Left ventricle myocardium superior (tissue), 1 donor: Measurements from ENCODE around the gene DNAH6. TPM values are rescaled to one million over a fixed set of nuclear protein-coding genes. Genes with fewer than 3 reads are reported as not detected.

ENCODE experiments used
- ATAC-seq: fragments of 200-7000 bp; cut with Tn5 transposase; one replicate; pipeline ENCODE4 v1.9.1; 2020; ENCODE audit warnings: mild to moderate bottlenecking, moderate library complexity
- DNase-seq: peaks from one replicate; pipeline ENCODE4 v3.0.0-alpha.2; 2020
- intact Hi-C: fragments of 100-400 bp; cut with micrococcal nuclease; formaldehyde crosslinking; loops from one replicate; pipeline ENCODE4 v1.11.0; 2022
- total RNA-seq: library from RNA; stranded (reverse); fragmentation: NEBNext Ultra II Directional; extraction: Animal tissue kit (Norgen Biotek cat#: 25700); gene quantifications from one replicate; pipeline ENCODE4 v1.2.1, GENCODE V29; 2021
- donor health status: DM: no; HTN: yes; CAD: no; lungs with severe emphysema.

The DNAH6 gene
- total RNA-seq, 1 donor from 2014 or later, result 0.22 TPM

- no peak for DNase-seq
- intact Hi-C loops, result no loop called here
- ATAC-seq, result no peak
Observed at GRCh38 chr2:84559838-84560237, 43.5 kb downstream of the DNAH6 start.

- DNase-seq, result no peak
- intact Hi-C loops, result no loop called here
- no peak for ATAC-seq
Observed at GRCh38 chr2:84579661-84580060, 63.4 kb downstream of the DNAH6 start.

DNA sequence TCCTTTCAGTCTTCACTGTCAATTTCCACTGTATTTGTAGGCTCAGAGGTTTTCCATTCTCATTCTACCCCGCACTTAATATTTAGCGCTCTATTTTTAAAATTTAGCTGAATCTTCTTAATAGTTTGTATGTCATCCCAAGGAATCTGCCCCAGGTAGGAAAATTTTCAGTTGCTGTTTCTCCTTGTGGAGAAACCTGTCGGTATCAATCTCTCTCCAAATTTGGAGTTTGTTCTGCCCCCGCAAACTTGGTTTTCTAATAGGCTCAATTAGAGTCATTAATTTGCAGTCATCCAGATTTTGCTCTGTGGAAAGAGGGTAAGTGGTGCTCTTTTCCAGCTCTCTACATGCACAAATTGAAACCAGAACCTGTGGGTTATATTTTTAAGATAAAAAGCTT, 87.6 kb downstream of the DNAH6 start:
- DNase-seq, result no peak
- ATAC-seq, result no peak
- intact Hi-C loops, result no loop called here

GRCh38 chr2:84613082-84613481, 96.8 kb downstream of the DNAH6 start:
- intact Hi-C loops, result no loop called here
- ATAC-seq, result no peak
- DNase-seq, result no peak

DNA sequence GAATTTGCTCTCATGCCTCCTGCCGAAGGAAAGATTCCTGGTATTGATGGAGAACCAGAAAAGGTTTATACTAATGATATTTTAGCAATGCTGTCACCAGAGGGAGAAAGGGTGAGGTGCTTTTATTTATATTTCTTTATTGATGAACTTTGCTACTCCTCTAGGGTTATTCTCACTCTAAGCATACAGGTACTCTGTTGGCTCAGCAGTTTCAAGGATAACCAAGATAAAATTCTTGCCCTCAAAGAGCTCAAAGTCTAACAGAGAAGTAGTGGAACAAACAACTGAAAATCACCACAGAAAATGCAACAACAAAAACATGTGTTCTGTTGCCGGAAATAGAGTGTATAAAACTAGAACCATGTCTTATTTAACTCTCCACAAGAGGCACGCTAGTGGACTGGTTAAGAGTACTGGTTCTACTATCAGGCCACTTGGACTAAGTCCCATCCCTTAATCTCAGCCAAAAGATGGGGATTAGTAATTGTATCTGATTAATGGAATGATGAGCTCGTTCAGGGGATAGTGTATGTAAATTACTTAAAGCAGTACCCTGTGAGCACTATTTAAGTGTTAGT, 103.6 kb downstream of the DNAH6 start:
- DNase-seq (no peak), ATAC-seq (no peak)
- intact Hi-C loops, result loop anchor here (10.0 kb wide), 1 partner anchor 125 kb away; no protein-coding TSS in a partner anchor

GRCh38 chr2:84628486-84628885, 112.2 kb downstream of the DNAH6 start:
- DNase-seq (no peak), ATAC-seq (no peak)
- intact Hi-C loops, result loop anchor here (10.0 kb wide), 1 partner anchor 134 kb away; no protein-coding TSS in a partner anchor

GRCh38 chr2:84629550-84629949, 113.3 kb downstream of the DNAH6 start:
- ATAC-seq, result no peak
- intact Hi-C loops, result loop anchor here (10.0 kb wide), 1 partner anchor 135 kb away; no protein-coding TSS in a partner anchor
- no peak for DNase-seq

DNA sequence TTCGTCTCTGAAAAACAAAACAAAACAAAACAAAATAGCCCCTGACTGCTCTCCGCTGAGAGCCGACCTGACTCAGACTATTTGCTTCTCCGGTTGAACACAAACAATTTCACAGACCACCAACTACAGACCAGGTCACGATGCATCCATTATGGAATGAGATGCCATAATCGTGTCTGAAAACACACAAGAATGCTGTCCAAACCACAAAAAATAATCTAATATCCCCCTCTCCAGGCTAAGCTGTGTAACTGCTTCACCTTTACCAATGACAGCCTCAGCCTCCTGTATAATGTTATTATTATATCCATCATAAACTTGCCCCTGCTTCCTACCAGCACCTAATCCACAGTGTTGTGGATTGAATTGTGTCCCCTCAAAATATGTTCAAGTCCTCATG, 114.7 kb downstream of the DNAH6 start:
- ATAC-seq, result no peak
- intact Hi-C loops, result no loop called here
- no peak for DNase-seq

- DNase-seq (no peak), ATAC-seq (no peak)
- intact Hi-C loops, result no loop called here
Observed at GRCh38 chr2:84631985-84632384, 115.7 kb downstream of the DNAH6 start.

DNA sequence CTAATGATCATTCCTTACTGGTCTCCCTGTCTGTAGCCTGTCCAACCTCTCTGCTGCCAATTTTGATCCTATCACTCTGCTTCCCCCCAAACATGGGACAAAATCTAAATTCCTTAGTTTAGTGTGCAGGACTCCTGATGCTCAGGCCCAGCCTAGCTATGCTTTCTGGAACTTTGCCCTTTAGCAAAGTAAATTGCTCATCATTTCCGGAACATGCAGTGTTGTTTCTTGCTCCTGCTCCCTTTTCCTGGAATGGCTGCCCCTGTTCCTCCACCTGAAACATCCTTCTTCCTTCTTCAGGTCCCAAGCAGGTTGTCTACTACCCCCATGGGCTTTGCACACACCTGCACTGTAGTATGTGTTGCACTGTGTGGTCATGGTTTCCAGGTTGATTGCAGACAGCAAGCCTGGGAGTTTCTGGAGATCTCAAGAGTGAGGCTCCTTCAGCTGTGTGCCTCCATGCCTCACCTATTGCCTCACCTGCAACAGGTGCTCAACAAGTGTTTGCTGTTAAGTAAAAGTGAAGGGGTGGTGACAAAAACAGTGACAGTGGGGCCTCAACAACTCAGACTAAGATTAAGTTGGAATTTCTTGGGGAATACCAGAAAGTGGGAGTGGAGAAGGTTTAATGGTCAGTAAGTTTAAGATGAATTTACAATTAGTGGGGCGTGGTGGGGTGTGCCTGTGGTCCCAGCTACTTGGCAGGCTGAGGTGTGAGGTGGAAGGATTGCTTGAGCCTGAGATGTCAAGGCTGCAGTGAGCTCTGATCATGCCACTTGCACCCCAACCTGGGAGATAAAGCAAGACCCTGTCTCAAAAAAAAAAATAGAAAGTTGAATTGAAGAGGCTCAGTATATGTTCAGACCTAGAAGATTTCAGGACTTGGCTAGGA, 120.0 kb downstream of the DNAH6 start:
- DNase-seq (no peak), ATAC-seq (no peak)
- intact Hi-C loops, result no loop called here

DNA sequence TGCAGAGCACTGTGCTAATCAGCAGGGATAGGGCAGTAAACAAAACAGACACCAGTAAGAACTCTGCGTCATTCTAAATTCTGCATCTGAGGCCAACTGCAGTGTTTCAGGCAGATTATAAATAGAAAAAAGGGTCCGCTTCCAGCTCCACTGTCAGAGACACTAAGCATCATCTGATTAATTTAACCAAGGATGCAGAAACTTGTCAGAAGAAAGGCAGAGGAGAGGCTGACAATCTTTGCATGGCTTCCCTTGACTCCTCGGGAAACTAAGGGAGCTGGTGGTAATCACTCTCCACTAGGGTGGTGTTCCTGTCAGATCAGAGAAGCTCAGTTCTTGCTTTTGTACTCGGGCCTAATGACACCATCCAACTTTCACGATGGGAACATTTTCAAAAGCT, 123.5 kb downstream of the DNAH6 start:
- DNase-seq, result no peak
- peak; percentile 21 for ATAC-seq
- intact Hi-C loops, result no loop called here

- intact Hi-C loops, result no loop called here
- ATAC-seq, result no peak
- DNase-seq, result no peak
Observed at GRCh38 chr2:84640411-84640810, 124.1 kb downstream of the DNAH6 start.

GRCh38 chr2:84641021-84641420, 124.7 kb downstream of the DNAH6 start:
- ATAC-seq (no peak), DNase-seq (no peak)
- intact Hi-C loops, result no loop called here

- intact Hi-C loops, result no loop called here
- no peak for ATAC-seq
- DNase-seq, result no peak
Observed at GRCh38 chr2:84643991-84644390, 127.7 kb downstream of the DNAH6 start.

GRCh38 chr2:84646514-84646913, 130.2 kb downstream of the DNAH6 start:
- ATAC-seq (no peak), DNase-seq (no peak)
- intact Hi-C loops, result no loop called here

- no peak for ATAC-seq
- DNase-seq, result no peak
- intact Hi-C loops, result no loop called here
Observed at GRCh38 chr2:84647267-84647666, 131.0 kb downstream of the DNAH6 start.

DNA sequence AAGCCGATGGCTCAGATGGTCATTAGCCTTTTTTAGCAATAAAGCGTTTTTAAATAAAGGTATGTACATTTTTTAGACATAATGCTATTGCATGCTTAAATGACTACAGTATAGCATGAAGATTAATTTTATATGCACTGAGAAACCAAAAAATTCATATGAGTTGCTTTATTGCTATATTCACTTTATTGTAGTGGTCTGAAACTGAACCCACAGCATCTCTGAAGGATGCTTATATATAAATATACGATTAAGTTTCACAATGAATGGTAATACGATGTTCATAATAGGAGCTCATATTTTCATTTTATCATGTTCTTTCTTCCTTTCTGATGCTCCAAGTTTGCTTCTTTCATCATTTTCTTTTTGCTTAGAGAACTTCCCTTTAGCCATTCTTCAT, 132.8 kb downstream of the DNAH6 start:
- DNase-seq (no peak), ATAC-seq (no peak)
- intact Hi-C loops, result no loop called here

DNA sequence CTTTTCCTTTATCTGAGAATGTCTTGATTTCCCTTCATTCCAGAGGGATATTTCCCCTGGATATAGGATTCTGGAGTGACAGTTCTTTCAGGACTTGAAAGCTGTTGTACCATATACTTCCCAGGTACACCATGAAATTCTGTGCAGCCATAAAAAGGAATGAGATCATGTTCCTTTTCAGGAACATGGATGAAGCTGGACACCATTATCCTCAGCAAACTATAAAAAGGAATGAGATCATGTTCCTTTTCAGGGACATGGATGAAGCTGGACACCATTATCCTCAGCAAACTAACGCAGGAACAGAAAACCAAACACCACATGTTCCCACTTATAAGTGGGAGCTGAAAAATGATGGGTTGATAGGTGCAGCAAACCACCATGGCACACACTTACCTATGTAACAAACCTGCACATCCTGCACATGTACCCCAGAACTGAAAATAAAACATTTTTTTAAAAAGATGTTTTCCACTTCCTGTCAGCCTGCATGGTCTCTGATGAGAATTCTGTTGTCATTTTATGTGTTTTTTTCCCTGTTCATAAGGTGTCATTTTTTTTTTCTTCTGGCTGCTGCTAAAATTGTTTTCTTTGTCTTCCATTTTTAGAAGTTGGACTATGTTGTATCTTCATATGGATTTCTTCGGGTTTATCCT, 133.3 kb downstream of the DNAH6 start:
- ATAC-seq, result peak; percentile 88
- intact Hi-C loops, result no loop called here

GRCh38 chr2:84652431-84652830, 136.1 kb downstream of the DNAH6 start:
- intact Hi-C loops, result no loop called here
- DNase-seq (no peak), ATAC-seq (no peak)

More for the DNA sequence above, 133.3 kb downstream of the DNAH6 start:
- no peak for DNase-seq

- no peak for DNase-seq
- intact Hi-C loops, result no loop called here
- no peak for ATAC-seq
Observed at GRCh38 chr2:84653302-84653701, 137.0 kb downstream of the DNAH6 start.
